Stimulated activated CD4-positive, alpha-beta T cell treated with anti-CD3 and anti-CD28 coated beads, Interleukin-4, amount 100 ng/mL, for 4 hours (primary cell): Measurements from ENCODE around the gene ADSL.
"Not testable (repeated sequence)": the region's sequence is repeated elsewhere in the genome, so short reads cannot be mapped to it uniquely, and the experiment has no call there.

ENCODE experiments used
- DNase-seq, 2 experiments: peaks; one replicate each; pipeline ENCODE4 v3.0.0-alpha.2; 2020

Gene ADSL

GRCh38 chr22:40374567-40374966, 28.3 kb downstream of the ADSL start:
- no peak for DNase-seq

- no peak for DNase-seq
Observed at GRCh38 chr22:40376149-40376548, 29.8 kb downstream of the ADSL start.

- no peak for DNase-seq
Observed at GRCh38 chr22:40377931-40378330, 31.6 kb downstream of the ADSL start.

- DNase-seq = not testable (repeated sequence)
Observed at GRCh38 chr22:40378448-40378847, 32.1 kb downstream of the ADSL start.

GRCh38 chr22:40381461-40381860, 35.2 kb downstream of the ADSL start:
- no peak for DNase-seq

GRCh38 chr22:40383905-40384304, 37.6 kb downstream of the ADSL start:
- DNase-seq = no peak

GRCh38 chr22:40385036-40385782, 38.9 kb downstream of the ADSL start:
- peak in 1 of 2 experiments; percentile 25 for DNase-seq

- no peak for DNase-seq
Observed at GRCh38 chr22:40387746-40388145, 41.4 kb downstream of the ADSL start.

- DNase-seq = no peak
Observed at GRCh38 chr22:40388231-40388630, 41.9 kb downstream of the ADSL start.

GRCh38 chr22:40391417-40391816, 45.1 kb downstream of the ADSL start:
- no peak for DNase-seq

- DNase-seq = no peak
Observed at GRCh38 chr22:40392618-40393017, 46.3 kb downstream of the ADSL start.

- DNase-seq = no peak
Observed at GRCh38 chr22:40394607-40395006, 48.3 kb downstream of the ADSL start.

- DNase-seq = no peak
Observed at GRCh38 chr22:40395607-40396006, 49.3 kb downstream of the ADSL start.

- no peak for DNase-seq
Observed at GRCh38 chr22:40396882-40397281, 50.6 kb downstream of the ADSL start.

- no peak for DNase-seq
Observed at GRCh38 chr22:40397396-40397795, 51.1 kb downstream of the ADSL start.

GRCh38 chr22:40399621-40400020, 53.3 kb downstream of the ADSL start:
- no peak for DNase-seq

- no peak for DNase-seq
Observed at GRCh38 chr22:40400159-40400558, 53.9 kb downstream of the ADSL start.

GRCh38 chr22:40401532-40401931, 55.2 kb downstream of the ADSL start:
- peak in 1 of 2 experiments; percentile 55 for DNase-seq

GRCh38 chr22:40401981-40402406, 55.7 kb downstream of the ADSL start:
- no peak for DNase-seq

- DNase-seq = no peak
Observed at GRCh38 chr22:40403141-40403540, 56.8 kb downstream of the ADSL start.

GRCh38 chr22:40403651-40404050, 57.4 kb downstream of the ADSL start:
- no peak for DNase-seq

GRCh38 chr22:40404251-40405177, 58.2 kb downstream of the ADSL start:
- no peak for DNase-seq

GRCh38 chr22:40405178-40406062, 59.1 kb downstream of the ADSL start:
- no peak for DNase-seq
